Left lung (tissue), 10 donors: ENCODE results near the gene ALAS1. TPM values are rescaled to one million over a fixed set of nuclear protein-coding genes. Genes with fewer than 3 reads are reported as not detected.

Source experiments
- ATAC-seq: fragments of 200-7000 bp; cut with Tn5 transposase; one replicate; pipeline ENCODE4 v1.9.1; 2020; ENCODE audit warnings: moderate library complexity
- DNase-seq, 4 donors: peaks; one replicate each; pipeline ENCODE4 v3.0.0-alpha.2; 2013 to 2020
- H3K27ac ChIP-seq, 2 donors: fragments of 200-600 bp; sonication (generic) in 1 of 2; one replicate each; pipeline versions ENCODE4 v1.5.0 to v1.8.0; 2020 to 2021
- H3K27me3 ChIP-seq, 2 donors: fragments of 200-600 bp; sonication (generic) in 1 of 2; one replicate each; pipeline versions ENCODE4 v1.5.0 to v1.8.0; 2020 to 2021
- H3K36me3 ChIP-seq, 2 donors: fragments of 200-600 bp; sonication (generic) in 1 of 2; one replicate each; pipeline versions ENCODE4 v1.5.0 to v1.8.0; 2020 to 2021
- H3K4me1 ChIP-seq, 2 donors: fragments of 200-600 bp; one replicate each; pipeline ENCODE4 v1.8.0; 2021
- H3K4me3 ChIP-seq, 2 donors: fragments of 200-600 bp; sonication (generic) in 1 of 2; one replicate each; pipeline versions ENCODE4 v1.5.0 to v1.8.0; 2020 to 2021; ENCODE audit warnings: mild to moderate bottlenecking in 1 of 2
- H3K9me3 ChIP-seq, 2 donors: fragments of 200-600 bp; sonication (generic) in 1 of 2; one replicate each; pipeline versions ENCODE4 v1.5.0 to v1.8.0; 2020 to 2021
- intact Hi-C, 2 donors: fragments of 100-400 bp; cut with DNase I; formaldehyde crosslinking; loops; one replicate each; pipeline versions ENCODE4 v1.11.2 to v1.14.2; 2022
- polyA plus RNA-seq, 6 donors: library from polyadenylated mRNA; unstranded; fragments of 120-200 nt; gene quantifications; one replicate each; pipeline ENCODE4 v1.2.1, GENCODE V29; 2013; ENCODE audit not compliant: insufficient read length in 6 of 6
- total RNA-seq, 2 donors: library from RNA; stranded (reverse); fragmentation: NEBNext Ultra II Directional; extraction: Animal tissue kit (Norgen Biotek cat#: 25700); gene quantifications; one replicate each; pipeline ENCODE4 v1.2.1, GENCODE V29; 2021
- TF ChIP-seq, protein P1 (sequence below), 2 donors: fragments of 200-600 bp; sonication (generic) in 1 of 2; IDR thresholded peaks; one replicate each; pipeline versions ENCODE4 v1.5.0 to v1.8.0; 2021; ENCODE audit warnings: antibody characterized with exemption in 2 of 2
- donor health status: DM: no; HTN: yes; CAD: no.
- donor health status: DM: no; HTN: no; CAD: no.

The ALAS1 gene
- total and polyA plus RNA-seq, 8 donors = 31.6 to 70.1 (median 44.2) TPM

DNA sequence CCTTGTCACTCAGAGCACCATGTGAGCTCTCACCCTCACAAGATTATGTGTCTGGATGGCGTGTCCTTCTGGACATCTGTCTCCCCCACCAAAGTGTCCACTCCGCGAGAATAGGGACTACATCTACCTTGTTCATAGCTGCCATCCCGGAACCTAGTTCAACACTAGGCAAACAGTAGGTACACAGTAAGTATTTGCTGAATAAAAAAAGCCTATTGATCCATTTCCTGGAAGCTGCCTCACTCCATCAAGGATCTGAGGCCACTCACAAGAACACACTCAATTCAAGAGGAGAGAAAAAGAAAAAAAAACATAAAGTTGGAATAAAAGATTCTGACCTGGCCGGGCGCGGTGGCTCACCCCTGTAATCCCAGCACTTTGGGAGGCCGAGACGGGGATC is 11.2 kb upstream of the ALAS1 start:
- Histone ChIP-seq H3K4me1 (peaks cover 15 to 38% of the 10 kb centered on the region in 2 donors), H3K4me3 (no peak overlapping the region), H3K27me3 (no peaks in the 10 kb centered on the region), H3K9me3 (no peaks in the 10 kb centered on the region), H3K36me3 (no peaks in the 10 kb centered on the region), H3K27ac (no peak overlapping the region)
- DNase-seq = peak in 1 of 4 donors; percentile 22
- TF ChIP-seq, protein P1, sequence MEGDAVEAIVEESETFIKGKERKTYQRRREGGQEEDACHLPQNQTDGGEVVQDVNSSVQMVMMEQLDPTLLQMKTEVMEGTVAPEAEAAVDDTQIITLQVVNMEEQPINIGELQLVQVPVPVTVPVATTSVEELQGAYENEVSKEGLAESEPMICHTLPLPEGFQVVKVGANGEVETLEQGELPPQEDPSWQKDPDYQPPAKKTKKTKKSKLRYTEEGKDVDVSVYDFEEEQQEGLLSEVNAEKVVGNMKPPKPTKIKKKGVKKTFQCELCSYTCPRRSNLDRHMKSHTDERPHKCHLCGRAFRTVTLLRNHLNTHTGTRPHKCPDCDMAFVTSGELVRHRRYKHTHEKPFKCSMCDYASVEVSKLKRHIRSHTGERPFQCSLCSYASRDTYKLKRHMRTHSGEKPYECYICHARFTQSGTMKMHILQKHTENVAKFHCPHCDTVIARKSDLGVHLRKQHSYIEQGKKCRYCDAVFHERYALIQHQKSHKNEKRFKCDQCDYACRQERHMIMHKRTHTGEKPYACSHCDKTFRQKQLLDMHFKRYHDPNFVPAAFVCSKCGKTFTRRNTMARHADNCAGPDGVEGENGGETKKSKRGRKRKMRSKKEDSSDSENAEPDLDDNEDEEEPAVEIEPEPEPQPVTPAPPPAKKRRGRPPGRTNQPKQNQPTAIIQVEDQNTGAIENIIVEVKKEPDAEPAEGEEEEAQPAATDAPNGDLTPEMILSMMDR (IDR thresholded peaks at IDR 0.05) = no peak
- no peak for ATAC-seq
- intact Hi-C loops = no loop called here

DNA sequence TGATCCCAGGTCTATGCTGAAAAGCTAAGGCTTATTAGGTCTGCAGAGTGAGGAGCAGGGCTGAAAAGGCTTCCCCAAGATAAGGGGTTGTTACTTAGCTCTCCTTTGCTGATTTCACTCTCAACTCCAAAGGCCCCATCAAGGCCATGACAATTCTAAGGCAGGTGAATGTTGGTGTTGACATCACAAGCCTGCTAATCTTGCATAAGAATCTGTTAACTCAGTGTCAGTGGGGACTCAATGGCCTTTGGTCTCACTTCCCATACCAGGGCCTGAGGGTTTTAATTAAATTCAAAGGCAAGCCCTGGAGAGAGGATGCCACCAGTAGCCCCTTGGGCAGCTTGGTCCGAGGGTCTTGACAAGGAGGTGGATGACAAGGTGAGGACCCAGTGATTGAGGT is 9.4 kb upstream of the ALAS1 start:
- Histone ChIP-seq H3K27me3 (no peaks in the 10 kb centered on the region), H3K36me3 (no peaks in the 10 kb centered on the region), H3K4me1 (peaks cover 15 to 38% of the 10 kb centered on the region in 2 donors), H3K4me3 (no peak overlapping the region), H3K27ac (peak overlapping the region; percentile 36 to 70), H3K9me3 (no peaks in the 10 kb centered on the region)
- intact Hi-C loops = no loop called here
- TF ChIP-seq, protein P1 (IDR thresholded peaks at IDR 0.05) = no peak
- ATAC-seq (no peak), DNase-seq (no peak)

- H3K9me3 ChIP-seq = no peaks in the 10 kb centered on the region
- H3K27me3 ChIP-seq = no peaks in the 10 kb centered on the region
- TF ChIP-seq, protein P1 (IDR thresholded peaks at IDR 0.05) = no peak
- peak overlapping the region in 1 of 2 donors; percentile 70 for H3K27ac ChIP-seq
- no peaks in the 10 kb centered on the region for H3K36me3 ChIP-seq
- no peak overlapping the region for H3K4me3 ChIP-seq
- H3K4me1 ChIP-seq = peaks cover 26 to 54% of the 10 kb centered on the region in 2 donors
- peak; percentile 52 for ATAC-seq
- intact Hi-C loops = no loop called here
- peak in 2 of 4 donors; percentile 54 to 66 for DNase-seq
These were observed 7.5 kb upstream of the ALAS1 start for GRCh38 chr3:52190294-52191074.

DNA sequence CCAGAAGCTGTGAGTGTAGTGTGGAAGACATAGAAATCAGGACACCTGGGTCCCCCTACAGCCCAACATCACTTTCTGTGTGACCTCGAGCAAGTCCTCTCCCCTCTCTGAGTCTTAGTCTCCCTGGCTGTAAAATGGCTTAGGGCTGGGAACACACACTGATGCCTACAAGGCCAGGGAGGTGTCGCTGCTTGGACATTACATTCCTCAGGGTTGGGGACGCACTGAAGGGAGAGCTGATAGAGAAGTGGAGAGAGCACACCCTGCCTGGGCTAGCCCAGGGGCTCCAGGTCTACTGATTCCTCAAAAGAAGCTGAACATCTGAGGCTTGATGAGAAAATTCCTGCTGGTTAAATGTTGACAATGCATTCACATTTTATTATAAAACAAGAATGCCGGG is 6.3 kb upstream of the ALAS1 start:
- Histone ChIP-seq H3K4me1 (peaks cover 37 to 60% of the 10 kb centered on the region in 2 donors), H3K4me3 (no peak overlapping the region), H3K36me3 (no peaks in the 10 kb centered on the region), H3K27ac (no peak overlapping the region), H3K27me3 (no peaks in the 10 kb centered on the region), H3K9me3 (no peaks in the 10 kb centered on the region)
- DNase-seq (no peak), ATAC-seq (no peak)
- TF ChIP-seq, protein P1 (IDR thresholded peaks at IDR 0.05) = no peak
- intact Hi-C loops = no loop called here

GRCh38 chr3:52193065-52193464 is 4.9 kb upstream of the ALAS1 start:
- TF ChIP-seq, protein P1 (IDR thresholded peaks at IDR 0.05) = no peak
- H3K27ac ChIP-seq = no peak overlapping the region
- intact Hi-C loops = no loop called here
- H3K4me1 ChIP-seq = peaks cover 49 to 71% of the 10 kb centered on the region in 2 donors
- no peak overlapping the region for H3K4me3 ChIP-seq
- peak in 1 of 4 donors; percentile 49 for DNase-seq
- no peaks in the 10 kb centered on the region for H3K36me3 ChIP-seq
- no peaks in the 10 kb centered on the region for H3K9me3 ChIP-seq
- no peaks in the 10 kb centered on the region for H3K27me3 ChIP-seq
- ATAC-seq = no peak
